Left ventricle myocardium inferior (tissue), 1 donor: ENCODE data around the gene ADAMTS4. TPM values are rescaled to one million over a fixed set of nuclear protein-coding genes. Genes with fewer than 3 reads are reported as not detected.
"Not testable (repeated sequence)": the region's sequence is repeated elsewhere in the genome, so short reads cannot be mapped to it uniquely, and the experiment has no call there.

Experiments used
- DNase-seq: peaks from one replicate; pipeline ENCODE4 v3.0.0-alpha.2; 2020
- H3K27ac ChIP-seq: fragments of 200-600 bp; replicated peaks from 2 replicates; pipeline ENCODE4 v1.8.0; 2021
- H3K27me3 ChIP-seq: fragments of 200-600 bp; 2 replicates; pipeline ENCODE4 v1.8.0; 2021; ENCODE audit warnings: low read depth
- H3K36me3 ChIP-seq: fragments of 200-600 bp; 2 replicates; pipeline ENCODE4 v1.8.0; 2021
- H3K4me1 ChIP-seq: fragments of 200-600 bp; 2 replicates; pipeline ENCODE4 v1.8.0; 2021
- H3K4me3 ChIP-seq: fragments of 200-600 bp; 2 replicates; pipeline ENCODE4 v1.8.0; 2021; ENCODE audit warnings: mild to moderate bottlenecking, moderate library complexity
- H3K9me3 ChIP-seq: fragments of 200-600 bp; replicated peaks from 2 replicates; pipeline ENCODE4 v1.8.0; 2021
- CTCF ChIP-seq: fragments of 200-600 bp; IDR thresholded peaks from 2 replicates; pipeline ENCODE4 v1.8.0; 2021; ENCODE audit warnings: antibody characterized with exemption, mild to moderate bottlenecking, borderline replicate concordance
- intact Hi-C: fragments of 100-400 bp; cut with micrococcal nuclease; formaldehyde crosslinking; loops from one replicate; pipeline ENCODE4 v1.11.0; 2022
- total RNA-seq: library from RNA; stranded (reverse); fragmentation: NEBNext Ultra II Directional; extraction: Animal tissue kit (Norgen Biotek cat#: 25700); gene quantifications from one replicate; pipeline ENCODE4 v1.2.1, GENCODE V29; 2021
- donor health status: DM: no; HTN: yes; CAD: no; lungs with severe emphysema.

The ADAMTS4 gene
- total RNA-seq, 1 donor from 2014 or later, result 14.1 TPM

GRCh38 chr1:161227196-161227871, 28.5 kb upstream of the ADAMTS4 start:
- no peaks in the 10 kb centered on the region for H3K27me3 ChIP-seq
- intact Hi-C loops, result loop anchor here (10.0 kb wide), 1 partner anchor 157 kb away; no protein-coding TSS in a partner anchor
- TF ChIP-seq CTCF, result peak; percentile 93
- DNase-seq, result peak; percentile 83
- no peaks in the 10 kb centered on the region for H3K9me3 ChIP-seq
- peaks cover 23% of the 10 kb centered on the region for H3K36me3 ChIP-seq
- peaks cover 27% of the 10 kb centered on the region for H3K4me1 ChIP-seq
- peak overlapping the region; percentile 92 for H3K27ac ChIP-seq
- peak overlapping the region; percentile 80 for H3K4me3 ChIP-seq

GRCh38 chr1:161226759-161227158, 27.9 kb upstream of the ADAMTS4 start:
- Histone ChIP-seq H3K9me3 (no peaks in the 10 kb centered on the region), H3K4me1 (peaks cover 27% of the 10 kb centered on the region), H3K27ac (peak overlapping the region; percentile 92), H3K36me3 (peaks cover 23% of the 10 kb centered on the region), H3K4me3 (peak overlapping the region; percentile 80), H3K27me3 (no peaks in the 10 kb centered on the region)
- DNase-seq, result no peak
- intact Hi-C loops, result loop anchor here (10.0 kb wide), 1 partner anchor 158 kb away; no protein-coding TSS in a partner anchor
- no peak for TF ChIP-seq CTCF

- intact Hi-C loops, result loop anchor here (10.0 kb wide), 1 partner anchor 158 kb away; no protein-coding TSS in a partner anchor
- peaks cover 27% of the 10 kb centered on the region for H3K4me1 ChIP-seq
- TF ChIP-seq CTCF, result no peak
- peak overlapping the region; percentile 92 for H3K27ac ChIP-seq
- no peak for DNase-seq
- H3K4me3 ChIP-seq, result peak overlapping the region; percentile 80
- H3K9me3 ChIP-seq, result no peaks in the 10 kb centered on the region
- peaks cover 23% of the 10 kb centered on the region for H3K36me3 ChIP-seq
- H3K27me3 ChIP-seq, result no peaks in the 10 kb centered on the region
Observed at GRCh38 chr1:161226320-161226711, 27.5 kb upstream of the ADAMTS4 start.

GRCh38 chr1:161225534-161226319, 26.9 kb upstream of the ADAMTS4 start, which contains the start of gene TOMM40L:
TOMM40L (plus strand) TSS chr1:161226060; CDS start chr1:161226490, 430 bp downstream.
- Histone ChIP-seq H3K27ac (peak within 1 kb of the TSS; percentile 92), H3K4me1 (peaks cover 27% of the 10 kb centered on the region), H3K36me3 (peaks cover 23% of the 10 kb centered on the region), H3K27me3 (no peaks in the 10 kb centered on the region), H3K4me3 (peak within 1 kb of the TSS; percentile 80), H3K9me3 (no peaks in the 10 kb centered on the region)
- intact Hi-C loops, result loop anchor here (10.0 kb wide), 1 partner anchor 159 kb away; no protein-coding TSS in a partner anchor
- peak; percentile 92 for DNase-seq
- TF ChIP-seq CTCF, result peak; percentile 70

- no peak for DNase-seq
- Histone ChIP-seq H3K27ac (peak overlapping the region; percentile 92), H3K4me3 (peak overlapping the region; percentile 39), H3K9me3 (no peaks in the 10 kb centered on the region), H3K4me1 (peaks cover 27% of the 10 kb centered on the region), H3K36me3 (peaks cover 21% of the 10 kb centered on the region), H3K27me3 (no peaks in the 10 kb centered on the region)
- TF ChIP-seq CTCF, result no peak
- intact Hi-C loops, result loop anchor here (10.0 kb wide), 1 partner anchor 160 kb away; no protein-coding TSS in a partner anchor
Observed at GRCh38 chr1:161225178-161225533, 26.3 kb upstream of the ADAMTS4 start.

- Histone ChIP-seq H3K4me1 (peaks cover 27% of the 10 kb centered on the region), H3K36me3 (peaks cover 17% of the 10 kb centered on the region)
- H3K9me3 ChIP-seq, H3K27ac ChIP-seq, H3K27me3 ChIP-seq, DNase-seq, H3K4me3 ChIP-seq: not testable (repeated sequence)
- intact Hi-C loops, result loop anchor here (10.0 kb wide), 1 partner anchor 160 kb away; no protein-coding TSS in a partner anchor
Observed at GRCh38 chr1:161224695-161225087, 25.8 kb upstream of the ADAMTS4 start.
